Measurements from ENCODE around the gene DPM3. TPM values are rescaled to one million over a fixed set of nuclear protein-coding genes. Genes with fewer than 3 reads are reported as not detected.

The DPM3 gene
- total and polyA plus RNA-seq, 9 of the 15 experiments (the other 6 are each of a cell fraction or from before 2014, with no cell fraction given), result 3.7 to 120 (median 36.4) TPM

GRCh38 chr1:155116113-155116764 lies 24.1 kb downstream of the DPM3 start:
- H3K9me3 ChIP-seq (replicated peaks; ENCODE audit: control insufficient read depth, insufficient read depth, low read depth, low read length), result no peaks in the 10 kb centered on the region
- H3K4me3 ChIP-seq, result no peak overlapping the region
- no peaks in the 10 kb centered on the region for H3K36me3 ChIP-seq (ENCODE audit: control insufficient read depth, insufficient read depth, low read length)
- H3K27me3 ChIP-seq (ENCODE audit: control insufficient read depth in 2 of 2, insufficient read depth in 2 of 2, low read length in 2 of 2), result no peaks in the 10 kb centered on the region
- ATAC-seq, result no peak
- 18% methylated on average over 5 of the region's 5 CpGs for WGBS (ENCODE audit: insufficient coverage, low coverage, missing lambda C conversion rate)
- intact Hi-C loops (cut with micrococcal nuclease), result no loop called here
- POLR2A ChIA-PET, result interaction anchor here (0.6 to 1.1 kb wide), 6 partner anchors 9 to 730 kb away, joined by 3 to 6 read pairs (median 4); partner anchors contain the start of gene THBS3
- H3K4me1 ChIP-seq (replicated peaks in 1 of 2; ENCODE audit: control insufficient read depth in 2 of 2, insufficient read depth in 2 of 2, low read length in 2 of 2), result peaks cover 16% of the 10 kb centered on the region in 2 experiments
- H3K4me2 ChIP-seq (ENCODE audit: insufficient read depth, low read length), result no peak overlapping the region
- H3K9ac ChIP-seq (ENCODE audit: insufficient read depth in 1 of 2, low read depth in 2 of 2, low read length in 2 of 2), result no peak overlapping the region
- H3K79me2 ChIP-seq (ENCODE audit: control insufficient read depth, insufficient read depth, low read length), result no peaks in the 10 kb centered on the region
- no peak for DNase-seq (ENCODE audit: extremely low read depth in 1 of 4, low spot score in 3 of 4)
- H2AFZ ChIP-seq (ENCODE audit: low read depth, low read length), result no peak overlapping the region
- H3K9me1 ChIP-seq (ENCODE audit: control insufficient read depth, insufficient read depth, low read length), result no peaks in the 10 kb centered on the region
- TF ChIP-seq, protein P1, sequence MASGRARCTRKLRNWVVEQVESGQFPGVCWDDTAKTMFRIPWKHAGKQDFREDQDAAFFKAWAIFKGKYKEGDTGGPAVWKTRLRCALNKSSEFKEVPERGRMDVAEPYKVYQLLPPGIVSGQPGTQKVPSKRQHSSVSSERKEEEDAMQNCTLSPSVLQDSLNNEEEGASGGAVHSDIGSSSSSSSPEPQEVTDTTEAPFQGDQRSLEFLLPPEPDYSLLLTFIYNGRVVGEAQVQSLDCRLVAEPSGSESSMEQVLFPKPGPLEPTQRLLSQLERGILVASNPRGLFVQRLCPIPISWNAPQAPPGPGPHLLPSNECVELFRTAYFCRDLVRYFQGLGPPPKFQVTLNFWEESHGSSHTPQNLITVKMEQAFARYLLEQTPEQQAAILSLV (tag; IDR thresholded peaks at IDR 0.05), result no peak
- no peak for TF ChIP-seq CCAR2 (IDR thresholded peaks at IDR 0.05; ENCODE audit: low read depth, low read length)
- no peak for TF ChIP-seq POLR2H (tag; IDR thresholded peaks at IDR 0.05; ENCODE audit: low read depth)
- TF ChIP-seq TARDBP (IDR thresholded peaks at IDR 0.05), result no peak
- TF ChIP-seq CBX8 (IDR thresholded peaks at IDR 0.05; ENCODE audit: borderline replicate concordance, extremely low read depth, low read depth, low read length, poor library complexity, severe bottlenecking), result no peak
- TF ChIP-seq TRIM28 (IDR thresholded peaks at IDR 0.05), result no peak
- no peak for TF ChIP-seq ELK1 (CRISPR knock-in tag; IDR thresholded peaks at IDR 0.05)
- no peak for TF ChIP-seq FIP1L1 (IDR thresholded peaks at IDR 0.05; ENCODE audit: low read depth, low read length, poor library complexity, severe bottlenecking)
- no peak for FAIRE-seq
- no peaks in the 10 kb centered on the region for H4K20me1 ChIP-seq (replicated peaks; ENCODE audit: control insufficient read depth, insufficient read depth, low read length)
- CTCF ChIA-PET (ENCODE audit: low intra/inter-chr PET ratio), result no interaction called here
- in situ Hi-C loops (cut with MboI), result no loop called here
- BruUV-seq (replicated peaks), result no TSS peak
- H3K27ac ChIP-seq (ENCODE audit: extremely low read depth, low read depth, low read length), result no peak overlapping the region

All from K562 (cell line).